ENCODE measurements around the gene CLK4.

The CLK4 gene

DNA sequence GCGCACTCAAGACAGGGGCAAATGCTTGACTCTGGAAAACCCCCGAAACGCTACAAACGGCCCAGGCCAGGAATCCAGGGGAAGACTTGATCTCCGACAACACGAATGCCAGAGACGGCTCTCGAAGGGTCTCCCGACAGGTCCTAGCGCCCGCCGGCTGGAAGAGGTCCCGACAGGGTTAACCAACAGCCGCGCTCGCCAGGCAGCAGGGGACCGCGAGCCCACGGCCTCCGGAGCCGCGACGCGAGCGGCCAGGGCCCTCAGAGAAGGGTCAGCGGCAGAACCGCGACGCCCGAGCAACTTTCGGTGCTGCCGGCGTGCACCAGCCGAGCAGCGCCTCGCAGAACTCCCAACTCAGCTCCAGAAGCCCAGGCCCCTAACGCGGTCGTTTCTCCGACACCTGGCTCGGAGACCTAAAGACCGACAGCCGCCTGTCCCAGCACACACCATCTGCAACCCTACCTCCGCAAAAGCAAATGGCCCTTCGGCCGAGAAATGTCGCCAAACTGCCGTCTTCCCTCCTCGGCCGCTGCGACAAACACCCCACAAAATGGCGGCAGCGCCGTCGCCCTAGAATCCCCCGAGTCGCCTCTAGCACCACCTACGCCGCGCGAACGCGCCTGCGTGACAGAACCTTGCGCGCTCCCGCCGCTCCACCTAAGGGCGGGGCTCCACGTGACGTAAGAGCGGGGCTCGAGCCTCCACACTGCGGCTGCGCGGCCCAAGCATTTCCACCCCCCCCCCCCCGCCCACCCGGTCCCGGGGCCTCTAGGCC lies at the start of gene CLK4:
Gene CLK4 (minus strand): TSS at position 567 of the 775 bp plus-strand sequence. CDS start 3,634 bp downstream, outside the sequence.
- FAIRE-seq, result no peak

DNA sequence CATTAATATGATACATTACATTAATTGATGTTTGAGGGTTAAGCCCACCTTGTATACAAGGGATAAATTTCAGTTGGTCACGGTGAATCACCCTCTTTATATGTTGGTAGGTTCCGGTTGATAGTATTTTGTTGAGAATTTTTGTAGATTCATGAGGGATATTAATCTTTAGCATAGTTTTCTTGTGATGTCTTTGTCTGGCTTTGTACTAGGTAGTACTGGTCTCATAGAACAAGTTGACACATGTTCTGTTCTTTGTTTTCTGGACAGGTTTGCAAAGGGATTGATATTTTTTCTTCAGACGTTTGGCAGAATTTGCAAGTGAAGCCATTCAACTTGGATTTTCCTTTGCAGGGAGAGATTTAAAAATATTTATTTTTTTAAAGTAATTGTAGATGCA lies 49.1 kb upstream of the CLK4 start:
- FAIRE-seq, result no peak

GRCh38 chr5:178674334-178674733 lies 47.5 kb upstream of the CLK4 start:
- FAIRE-seq, result no peak

DNA sequence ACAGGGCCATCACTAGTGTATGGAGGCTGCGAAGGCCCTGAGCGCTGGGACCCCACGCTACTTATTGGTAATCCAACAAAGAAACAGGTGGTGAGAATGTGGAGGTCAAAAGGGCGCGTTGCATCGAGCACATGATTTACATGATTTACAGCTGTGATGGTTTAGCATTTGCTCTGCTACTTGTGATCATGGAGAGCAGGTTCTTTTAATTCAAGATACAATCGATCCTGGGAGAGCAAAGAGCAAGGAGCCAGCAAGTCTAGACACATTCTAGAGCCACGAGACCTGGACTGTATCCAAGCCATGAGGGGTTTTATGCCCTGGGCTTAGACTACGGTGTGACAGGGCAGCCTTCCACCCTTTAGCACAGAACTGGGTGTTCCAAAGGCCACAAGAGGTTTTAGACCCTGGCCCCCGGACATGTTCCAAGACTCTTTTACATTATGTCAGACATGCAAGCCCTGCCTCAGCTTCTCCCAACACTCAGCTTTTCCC lies 47.0 kb upstream of the CLK4 start:
- FAIRE-seq, result no peak

DNA sequence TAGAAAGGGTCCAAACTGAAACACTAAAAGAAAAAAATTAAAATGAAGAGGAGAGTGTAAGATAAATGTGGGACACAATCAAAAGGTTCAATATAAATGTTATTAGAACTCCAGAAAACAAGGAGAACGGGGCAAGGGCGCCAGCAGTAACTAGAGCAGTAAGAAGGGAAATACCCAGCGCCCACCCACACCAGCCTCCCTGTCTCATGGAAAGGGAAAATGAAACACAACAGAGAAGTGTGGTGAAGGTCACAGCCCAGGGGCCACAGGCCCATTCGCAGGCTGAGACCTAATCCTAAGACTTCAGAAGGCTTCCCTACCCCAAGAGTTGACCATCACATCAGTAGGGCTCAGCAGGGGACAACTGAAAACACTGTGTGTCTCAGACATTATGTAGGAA lies 45.8 kb upstream of the CLK4 start:
- no peak for FAIRE-seq

DNA sequence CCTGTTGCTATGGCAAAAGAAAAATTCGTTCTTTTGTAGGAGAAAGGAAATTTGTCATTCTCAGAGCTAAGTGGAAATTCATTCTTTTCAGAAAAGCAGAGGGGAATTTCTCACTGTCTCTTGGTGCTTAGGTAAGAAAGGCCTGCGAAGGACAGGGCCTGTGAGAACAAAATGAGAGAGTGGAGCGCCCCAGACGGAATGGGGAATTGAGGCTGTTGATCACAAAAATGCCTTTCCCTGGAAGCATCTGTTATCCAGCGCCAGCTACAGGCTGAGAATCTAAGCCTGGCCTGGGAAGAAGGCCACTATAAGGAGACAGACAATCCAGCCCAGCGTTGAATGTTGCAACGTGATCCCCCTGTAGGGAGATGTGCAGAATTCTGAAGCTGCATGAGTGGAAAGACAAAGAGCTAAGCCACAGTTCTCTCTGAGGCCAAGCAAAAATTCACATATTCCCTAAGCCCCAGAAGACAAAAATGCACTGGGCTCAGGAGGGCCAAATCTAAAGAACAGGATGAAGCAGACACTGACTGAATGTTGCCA lies 44.8 kb upstream of the CLK4 start:
- no peak for FAIRE-seq

DNA sequence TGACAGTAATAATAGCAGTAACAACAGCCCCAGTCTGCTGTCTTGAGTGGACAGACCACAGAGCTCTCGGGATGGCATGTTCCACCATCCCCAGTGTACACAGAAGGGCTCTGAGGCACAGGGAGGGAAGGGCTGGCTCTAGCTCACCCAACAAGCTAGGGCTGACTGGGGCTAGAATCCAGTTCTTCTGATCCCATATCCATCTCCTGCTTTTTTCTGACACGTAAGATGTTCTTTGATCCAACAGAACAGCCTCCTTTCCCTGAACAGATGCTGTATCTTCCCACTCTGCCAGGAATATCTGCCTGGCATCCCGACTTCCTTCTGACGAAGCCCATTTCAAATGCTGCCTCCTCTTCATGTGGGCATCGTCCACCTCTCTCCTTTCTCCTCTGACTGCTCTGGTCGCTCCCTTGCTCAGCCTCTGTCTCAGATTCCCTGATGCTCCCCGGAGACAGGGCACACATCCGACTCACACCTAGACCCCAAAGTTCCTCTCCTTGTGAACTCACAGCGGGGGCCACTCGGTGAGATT lies 43.6 kb upstream of the CLK4 start:
- no peak for FAIRE-seq

- FAIRE-seq, result no peak
Observed at GRCh38 chr5:178668579-178668978, 41.7 kb upstream of the CLK4 start.

DNA sequence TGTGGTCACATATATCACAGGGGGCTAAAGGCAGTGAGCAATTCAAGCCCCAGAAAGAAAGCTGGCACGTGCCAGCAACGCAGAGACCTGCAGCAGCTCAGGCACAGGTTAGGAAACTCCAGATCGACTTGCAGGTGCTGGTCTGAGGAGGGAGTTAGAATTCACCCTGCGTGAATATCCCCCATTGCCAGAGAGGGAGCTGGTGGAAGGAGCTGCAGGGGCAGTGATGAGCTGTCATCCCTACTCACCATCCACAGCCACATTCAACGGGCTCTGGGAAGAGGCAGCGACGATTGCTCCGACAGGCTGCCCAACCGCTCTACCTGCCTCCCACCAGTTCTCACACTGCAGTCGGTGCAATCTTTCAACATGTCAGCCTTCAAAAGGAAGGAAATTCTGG lies 40.8 kb upstream of the CLK4 start:
- FAIRE-seq, result no peak

DNA sequence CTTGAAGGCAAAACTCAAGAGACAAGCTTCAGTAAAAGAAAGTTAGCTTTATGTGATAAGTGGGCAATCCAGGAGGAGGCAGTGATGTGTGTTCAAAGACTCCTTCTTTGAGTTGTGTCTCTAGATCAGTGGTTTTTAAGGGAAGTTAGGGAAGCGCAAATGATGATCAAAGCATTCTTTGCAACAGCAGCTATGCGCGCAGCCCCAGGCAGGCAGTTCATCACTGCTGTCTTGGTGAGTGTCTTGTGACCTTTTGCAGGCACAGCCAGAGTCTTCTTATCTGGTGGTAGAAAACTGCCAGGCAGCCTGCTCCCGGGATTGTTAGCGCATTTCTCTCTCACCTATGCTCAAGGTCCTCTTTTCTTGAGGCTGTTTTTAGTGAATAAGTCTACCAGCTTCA lies 40.3 kb upstream of the CLK4 start:
- no peak for FAIRE-seq

- no peak for FAIRE-seq
Observed at GRCh38 chr5:178664141-178664540, 37.3 kb upstream of the CLK4 start.

DNA sequence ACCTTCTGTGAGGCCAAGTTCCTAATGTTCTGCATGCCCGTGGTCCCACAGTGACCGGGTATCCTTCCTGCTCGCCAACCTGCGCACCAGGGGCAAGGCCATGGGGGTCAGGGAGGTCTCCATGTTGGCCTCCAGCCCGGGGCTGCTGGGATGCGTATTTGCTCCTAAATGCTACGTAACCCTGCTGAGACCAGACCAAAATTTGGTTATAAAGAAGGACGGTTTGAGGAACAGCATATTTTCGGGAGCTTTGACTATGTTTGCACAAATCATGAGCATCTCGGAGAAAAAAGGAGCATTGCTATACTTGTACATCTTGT lies 35.7 kb upstream of the CLK4 start:
- no peak for FAIRE-seq

DNA sequence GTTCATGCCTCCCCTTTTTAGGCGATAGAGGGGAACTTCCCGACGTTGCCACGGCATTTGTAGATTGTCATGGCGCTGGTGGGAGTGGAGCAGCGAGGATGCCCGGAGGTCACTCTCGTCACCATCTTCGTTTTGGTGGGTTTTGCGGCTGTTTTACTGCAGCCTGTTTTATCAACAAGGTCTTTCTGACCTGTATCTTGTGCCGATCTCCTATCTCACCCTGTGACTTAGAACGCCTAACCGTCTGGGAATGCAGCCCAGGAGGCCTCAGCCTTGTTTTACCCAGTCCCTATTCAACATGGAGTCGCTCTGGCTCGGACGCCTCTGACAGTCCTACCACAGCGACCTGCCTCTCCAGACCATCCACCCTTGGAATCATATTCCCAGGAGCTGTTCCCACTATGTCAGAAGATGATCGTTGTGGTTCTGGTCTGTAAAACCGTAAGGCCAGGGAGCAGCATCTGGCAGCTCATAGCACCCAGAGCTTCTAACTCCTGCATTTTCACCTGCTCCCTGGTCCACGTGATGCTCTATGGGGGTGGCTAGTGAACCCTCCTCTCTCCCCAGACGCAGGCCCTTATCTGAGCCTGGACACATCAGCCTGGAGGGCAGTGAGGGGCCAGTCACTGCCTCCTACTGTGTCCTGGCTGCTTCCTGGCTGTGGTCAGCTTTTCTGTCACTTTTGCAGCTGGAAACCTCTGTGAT lies 35.1 kb upstream of the CLK4 start:
- no peak for FAIRE-seq

GRCh38 chr5:178651046-178651810 lies 24.4 kb upstream of the CLK4 start:
- no peak for FAIRE-seq

- no peak for FAIRE-seq
Observed at GRCh38 chr5:178650214-178650613, 23.4 kb upstream of the CLK4 start.

- no peak for FAIRE-seq
Observed at GRCh38 chr5:178649580-178649979, 22.7 kb upstream of the CLK4 start.

DNA sequence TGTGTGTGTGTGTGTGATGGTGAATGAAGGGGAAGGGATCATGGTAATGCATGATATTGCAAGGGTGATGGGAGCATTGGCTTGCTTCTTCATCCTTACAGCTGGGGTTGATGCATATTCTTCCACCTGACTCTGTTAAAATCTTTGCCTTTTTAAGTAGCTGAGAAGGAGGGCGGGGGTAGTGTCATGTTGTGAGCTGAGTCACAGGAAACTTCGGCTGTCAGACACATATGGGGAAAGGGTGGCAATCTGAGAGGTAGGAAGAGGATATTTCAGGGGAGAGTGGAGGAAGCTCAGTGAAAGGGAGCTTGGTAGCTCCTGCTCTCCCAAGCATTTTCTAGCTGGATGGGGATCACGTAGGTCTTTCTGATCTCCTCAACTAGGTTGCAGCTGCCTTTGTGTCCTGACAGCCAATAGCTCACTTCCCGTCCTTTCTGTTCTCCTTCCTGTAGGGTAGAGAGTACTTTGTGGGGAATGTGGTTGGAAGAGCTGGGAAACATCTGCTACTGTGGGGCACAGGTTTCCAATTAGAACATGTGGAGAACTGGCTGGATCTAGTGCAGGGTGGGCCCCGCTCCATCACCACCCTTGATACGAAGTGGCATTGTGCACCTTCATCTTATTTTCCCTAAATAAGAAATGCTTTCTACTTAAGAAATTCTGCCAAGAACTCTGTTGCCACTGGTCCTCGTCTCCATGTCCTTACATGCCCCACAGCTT lies 18.1 kb upstream of the CLK4 start:
- no peak for FAIRE-seq

GRCh38 chr5:178642351-178642909 lies 15.6 kb upstream of the CLK4 start:
- FAIRE-seq, result no peak

GRCh38 chr5:178641711-178642110 lies 14.9 kb upstream of the CLK4 start:
- no peak for FAIRE-seq

DNA sequence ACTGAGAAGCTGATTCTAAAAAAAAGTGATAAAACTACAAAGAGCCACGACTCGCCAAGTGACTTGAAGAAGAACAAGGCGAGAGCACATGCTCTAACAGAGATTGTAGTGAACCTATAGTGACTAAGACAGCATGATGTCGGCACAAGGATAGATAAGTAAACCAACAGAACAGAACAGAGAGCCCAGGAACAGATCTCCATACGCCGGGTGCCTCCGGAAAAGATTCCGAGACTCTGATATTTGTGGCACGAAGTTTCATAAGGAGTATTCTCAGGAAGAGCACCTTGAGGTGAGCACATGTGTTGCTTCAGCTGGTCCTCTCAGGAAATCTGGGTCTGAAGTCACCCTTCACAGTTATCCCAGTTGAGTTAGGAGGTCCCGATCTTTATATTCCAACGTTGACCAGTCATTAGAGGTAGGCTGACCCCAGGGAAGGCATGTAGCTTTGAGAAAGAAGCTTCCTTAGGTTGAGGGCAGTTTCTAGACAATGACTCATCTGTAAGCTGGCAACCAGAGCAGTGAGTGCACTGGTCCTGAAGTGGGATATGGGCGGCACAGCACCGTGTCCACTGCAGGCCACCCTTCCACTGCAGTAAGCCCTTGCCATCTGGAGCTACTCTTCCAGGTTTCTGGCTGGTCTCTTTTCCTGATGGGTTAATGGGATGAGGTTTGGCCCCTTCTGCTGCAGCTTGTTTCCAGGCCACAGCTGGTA lies 13.6 kb upstream of the CLK4 start:
- no peak for FAIRE-seq

GRCh38 chr5:178637356-178638074 lies 10.7 kb upstream of the CLK4 start:
- FAIRE-seq, result no peak
